Skeletal muscle tissue (tissue), 4 donors: Measurements from ENCODE around the gene MDM1. TPM values are rescaled to one million over a fixed set of nuclear protein-coding genes. Genes with fewer than 3 reads are reported as not detected.

Source experiments
- H3K27ac ChIP-seq: one replicate; pipeline ENCODE4 v1.7.0; 2013; ENCODE audit warnings: mild to moderate bottlenecking, low read depth, low read length, inconsistent platforms
- H3K27me3 ChIP-seq, 3 donors: one replicate each; pipeline ENCODE4 v1.7.0; 2013; ENCODE audit warnings: low read length in 3 of 3; ENCODE audit not compliant: control insufficient read depth in 3 of 3, insufficient read depth in 3 of 3
- H3K36me3 ChIP-seq, 3 donors: one replicate each; pipeline ENCODE4 v1.7.0; 2013; ENCODE audit warnings: low read length in 3 of 3; ENCODE audit not compliant: control insufficient read depth in 3 of 3, insufficient read depth in 3 of 3
- H3K4me1 ChIP-seq, 3 donors: one replicate each; pipeline ENCODE4 v1.7.0; 2013; ENCODE audit warnings: low read length in 3 of 3, mild to moderate bottlenecking in 3 of 3; ENCODE audit not compliant: control insufficient read depth in 3 of 3, insufficient read depth in 3 of 3
- H3K4me3 ChIP-seq, 3 donors: one replicate each; pipeline ENCODE4 v1.7.0; 2013; ENCODE audit warnings: low read length in 3 of 3
- H3K9ac ChIP-seq, 3 donors: one replicate each; pipeline ENCODE4 v1.7.0; 2013; ENCODE audit warnings: low read length in 3 of 3, mild to moderate bottlenecking in 3 of 3, moderate library complexity in 2 of 3, low read depth in 1 of 3
- H3K9me3 ChIP-seq, 3 donors: one replicate each; pipeline ENCODE4 v1.7.0; 2013; ENCODE audit warnings: low read length in 3 of 3; ENCODE audit not compliant: control insufficient read depth in 3 of 3
- total RNA-seq: library from RNA; depleted of rRNA; stranded (reverse); fragments of >200 nt; gene quantifications from one replicate; pipeline ENCODE4 v1.2.3, GENCODE V29; 2014
- donor health status: Osteomylitis.

Gene MDM1
- total RNA-seq, 1 donor from 2014 or later: 8.9 TPM

DNA sequence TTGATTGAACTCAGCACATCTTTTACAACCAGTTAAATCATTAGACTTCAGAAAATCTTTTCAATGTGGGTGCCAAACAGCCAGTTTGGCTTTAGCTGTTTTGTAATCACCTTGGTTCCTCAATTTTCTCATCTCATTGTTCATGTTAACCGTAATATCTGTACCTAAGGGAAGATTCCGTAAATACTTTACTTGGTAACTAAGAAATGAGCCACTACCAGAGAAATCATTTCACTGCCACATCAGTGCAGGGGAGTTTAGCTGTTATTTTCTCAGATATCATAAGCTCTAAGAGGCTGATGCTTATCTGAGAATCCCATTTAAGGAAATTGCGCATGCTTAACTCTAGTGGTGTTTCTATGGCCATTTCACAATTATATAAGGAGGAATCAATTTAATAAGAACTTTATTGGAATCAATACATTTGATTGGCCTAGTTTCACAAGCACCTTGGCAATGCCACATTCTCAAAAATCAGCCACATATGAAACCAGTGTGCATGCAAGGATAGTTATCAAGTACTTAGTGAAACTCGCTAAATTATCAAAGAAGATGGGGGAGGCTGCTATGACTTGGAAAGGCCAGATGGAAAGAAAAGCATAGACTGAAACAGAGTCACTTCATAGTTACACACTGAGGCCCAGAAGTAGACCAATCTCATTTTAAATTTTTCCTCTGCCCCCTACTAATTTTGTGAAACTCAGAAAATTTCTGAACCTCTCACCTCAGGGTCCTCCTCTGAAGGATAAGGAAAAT, 50.7 kb downstream of the MDM1 start:
- no peaks in the 10 kb centered on the region for H3K9me3 ChIP-seq
- no peaks in the 10 kb centered on the region for H3K36me3 ChIP-seq
- H3K4me3 ChIP-seq: no peak overlapping the region
- no peaks in the 10 kb centered on the region for H3K27me3 ChIP-seq
- H3K27ac ChIP-seq: no peak overlapping the region
- H3K9ac ChIP-seq: no peak overlapping the region
- H3K4me1 ChIP-seq: no peaks in the 10 kb centered on the region

DNA sequence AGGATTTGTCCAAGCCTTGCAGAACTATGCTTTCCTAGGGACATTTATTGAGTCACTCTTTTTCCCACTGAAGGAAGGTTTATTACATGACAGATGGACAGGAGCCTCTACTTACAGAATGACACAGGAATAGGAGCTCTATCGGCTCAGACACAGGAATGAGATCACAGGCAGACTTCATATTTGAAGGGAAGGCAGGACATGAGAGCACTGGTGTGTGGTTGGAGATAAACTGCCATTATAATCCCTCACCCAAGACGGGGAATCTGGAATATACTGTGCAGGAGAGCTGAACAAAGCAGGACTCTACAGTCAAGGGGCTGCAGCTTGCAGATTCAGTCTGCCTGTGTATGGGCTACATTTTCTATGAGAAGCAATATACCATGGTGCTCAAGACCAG, 51.9 kb downstream of the MDM1 start:
- H3K4me3 ChIP-seq: no peak overlapping the region
- no peak overlapping the region for H3K9ac ChIP-seq
- no peak overlapping the region for H3K27ac ChIP-seq
- H3K36me3 ChIP-seq: no peaks in the 10 kb centered on the region
- no peaks in the 10 kb centered on the region for H3K27me3 ChIP-seq
- H3K4me1 ChIP-seq: no peaks in the 10 kb centered on the region
- no peaks in the 10 kb centered on the region for H3K9me3 ChIP-seq

DNA sequence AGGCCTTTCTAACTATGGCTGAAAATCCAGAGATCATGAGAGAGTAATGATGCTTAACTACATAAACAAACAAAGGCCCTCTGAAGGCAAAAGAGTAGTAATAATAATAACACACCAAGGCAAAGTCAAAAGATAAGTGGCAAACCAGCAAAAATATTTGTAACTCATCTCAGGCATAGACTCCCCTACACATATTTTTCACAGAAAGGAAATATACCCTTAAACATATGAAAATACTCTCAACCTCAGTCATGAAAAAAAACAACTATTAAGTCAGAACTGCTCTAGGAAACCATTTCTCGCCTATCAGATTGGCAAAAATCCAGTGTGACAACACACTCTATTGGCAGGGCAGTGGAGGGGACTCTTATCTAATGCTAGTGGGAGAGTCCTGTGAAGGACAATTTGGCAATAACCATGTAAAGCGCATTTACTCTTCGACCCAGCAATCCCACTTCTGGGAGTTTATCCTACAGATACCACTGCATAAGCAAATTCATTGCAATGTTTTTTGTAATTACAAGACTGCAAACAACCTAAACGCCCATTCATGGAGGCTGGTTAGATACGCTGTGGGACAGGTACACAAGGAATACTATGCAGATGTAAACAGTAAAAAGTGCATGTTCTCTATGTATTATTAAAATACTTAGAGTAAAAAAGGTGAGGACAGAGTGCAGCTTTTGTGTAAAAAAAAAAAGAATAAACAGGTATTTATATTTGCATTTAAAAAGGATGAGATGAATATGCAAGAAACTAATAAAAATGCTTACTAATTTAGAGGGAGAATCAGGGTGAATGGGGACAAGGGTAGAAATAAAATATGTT, 52.7 kb downstream of the MDM1 start:
- no peak overlapping the region for H3K27ac ChIP-seq
- no peaks in the 10 kb centered on the region for H3K27me3 ChIP-seq
- H3K9me3 ChIP-seq: no peaks in the 10 kb centered on the region
- no peak overlapping the region for H3K9ac ChIP-seq
- no peaks in the 10 kb centered on the region for H3K4me1 ChIP-seq
- H3K36me3 ChIP-seq: no peaks in the 10 kb centered on the region
- no peak overlapping the region for H3K4me3 ChIP-seq

DNA sequence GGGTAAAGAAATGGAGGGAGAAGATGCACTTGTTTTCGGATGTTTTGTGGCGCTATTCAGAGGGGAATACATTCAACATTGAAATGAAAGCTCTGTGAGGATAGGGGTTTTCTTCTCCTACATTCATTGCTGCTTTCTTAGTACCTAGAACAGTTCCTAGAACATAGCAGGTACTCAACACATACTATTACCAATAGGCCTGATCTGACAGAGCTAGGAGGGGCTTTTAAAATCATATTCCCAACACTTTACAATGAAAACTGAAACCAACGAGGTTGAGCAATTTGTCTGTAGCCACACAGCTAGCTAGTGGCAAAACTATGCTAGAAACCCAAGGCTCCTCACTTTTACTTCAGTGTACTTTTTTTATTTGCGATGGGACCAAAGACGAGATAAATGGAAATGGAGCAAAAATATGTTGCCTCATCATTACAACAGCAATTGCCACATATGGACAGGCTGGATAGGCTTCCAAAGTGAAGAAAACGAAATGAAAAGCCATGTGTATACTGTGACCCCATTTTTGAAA, 55.7 kb downstream of the MDM1 start:
- H3K9ac ChIP-seq: no peak overlapping the region
- no peaks in the 10 kb centered on the region for H3K36me3 ChIP-seq
- H3K4me1 ChIP-seq: no peaks in the 10 kb centered on the region
- H3K4me3 ChIP-seq: no peak overlapping the region
- H3K9me3 ChIP-seq: no peaks in the 10 kb centered on the region
- no peak overlapping the region for H3K27ac ChIP-seq
- no peaks in the 10 kb centered on the region for H3K27me3 ChIP-seq

DNA sequence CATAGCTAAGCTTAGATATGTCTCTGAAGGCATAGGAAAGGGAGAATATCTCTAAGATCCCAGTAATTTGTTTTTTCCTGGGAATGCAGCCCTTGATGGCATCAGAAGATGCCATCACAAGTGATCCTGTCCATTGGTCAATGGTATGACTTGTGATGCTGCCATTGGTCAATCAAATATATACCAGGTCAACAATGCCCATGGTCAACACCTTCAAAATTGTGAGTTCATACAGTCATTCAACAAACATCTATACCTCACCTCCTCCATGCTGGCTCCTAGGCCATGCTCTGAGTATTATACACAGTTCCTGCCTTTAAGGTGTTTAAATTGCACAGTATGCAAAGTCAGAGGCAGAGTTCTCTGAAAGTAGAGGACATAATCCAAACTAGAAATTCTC, 59.4 kb downstream of the MDM1 start:
- Histone ChIP-seq H3K4me3 (no peak overlapping the region), H3K27me3 (no peaks in the 10 kb centered on the region), H3K9ac (no peak overlapping the region), H3K9me3 (no peaks in the 10 kb centered on the region), H3K4me1 (no peaks in the 10 kb centered on the region), H3K36me3 (no peaks in the 10 kb centered on the region), H3K27ac (no peak overlapping the region)

DNA sequence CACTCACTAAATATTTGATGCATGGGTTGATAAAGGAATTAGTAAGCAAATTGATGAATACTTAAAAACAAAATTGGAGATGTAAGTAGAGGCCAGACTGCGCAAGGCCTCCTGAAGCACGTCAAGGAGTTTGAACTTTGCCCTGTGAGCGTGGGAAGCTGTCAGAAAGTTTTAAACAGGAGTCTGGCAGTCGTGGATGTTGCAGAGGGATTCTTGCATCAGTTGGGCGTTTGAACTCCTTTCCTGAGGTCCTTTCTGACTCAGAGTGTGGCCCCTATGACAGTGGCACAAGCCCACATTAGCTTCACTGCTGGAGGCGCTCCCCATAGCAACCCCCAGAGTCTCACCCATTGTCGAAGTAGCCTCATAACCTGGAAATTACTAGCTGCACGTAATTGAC, 60.8 kb downstream of the MDM1 start:
- no peaks in the 10 kb centered on the region for H3K4me1 ChIP-seq
- H3K27ac ChIP-seq: no peak overlapping the region
- H3K9me3 ChIP-seq: no peaks in the 10 kb centered on the region
- no peaks in the 10 kb centered on the region for H3K36me3 ChIP-seq
- H3K4me3 ChIP-seq: no peak overlapping the region
- H3K27me3 ChIP-seq: no peaks in the 10 kb centered on the region
- H3K9ac ChIP-seq: no peak overlapping the region

GRCh38 chr12:68270358-68270757, 61.8 kb downstream of the MDM1 start:
- H3K9me3 ChIP-seq: no peaks in the 10 kb centered on the region
- no peaks in the 10 kb centered on the region for H3K27me3 ChIP-seq
- H3K4me3 ChIP-seq: no peak overlapping the region
- no peaks in the 10 kb centered on the region for H3K4me1 ChIP-seq
- no peak overlapping the region for H3K27ac ChIP-seq
- no peaks in the 10 kb centered on the region for H3K36me3 ChIP-seq
- H3K9ac ChIP-seq: no peak overlapping the region

- H3K4me1 ChIP-seq: no peaks in the 10 kb centered on the region
- H3K9ac ChIP-seq: no peak overlapping the region
- H3K4me3 ChIP-seq: no peak overlapping the region
- H3K27me3 ChIP-seq: no peaks in the 10 kb centered on the region
- H3K36me3 ChIP-seq: no peaks in the 10 kb centered on the region
- H3K9me3 ChIP-seq: no peaks in the 10 kb centered on the region
- no peak overlapping the region for H3K27ac ChIP-seq
Observed at GRCh38 chr12:68269779-68270178, 62.4 kb downstream of the MDM1 start.

DNA sequence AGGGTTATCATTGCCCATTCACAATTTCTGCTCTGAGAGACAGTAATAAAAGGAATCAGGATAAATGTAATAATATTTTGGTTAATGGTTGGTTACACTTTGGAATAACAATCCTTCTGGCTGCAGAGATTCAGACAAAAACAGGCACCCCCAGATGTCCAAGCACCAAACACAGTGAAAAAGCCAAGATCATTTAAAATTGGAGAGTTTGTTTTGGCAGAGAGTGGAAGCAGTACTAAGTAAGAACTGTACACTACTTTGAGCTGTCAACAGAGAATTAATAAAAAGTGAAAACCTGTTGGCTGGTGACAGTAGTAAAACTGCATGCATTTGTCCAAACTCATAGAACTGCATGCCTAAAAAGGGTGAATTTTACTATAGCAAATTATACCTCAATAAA, 63.2 kb downstream of the MDM1 start:
- Histone ChIP-seq H3K9me3 (no peaks in the 10 kb centered on the region), H3K27me3 (no peaks in the 10 kb centered on the region), H3K4me1 (no peaks in the 10 kb centered on the region), H3K4me3 (no peak overlapping the region), H3K9ac (no peak overlapping the region), H3K27ac (no peak overlapping the region), H3K36me3 (no peaks in the 10 kb centered on the region)

- H3K9ac ChIP-seq: no peak overlapping the region
- H3K9me3 ChIP-seq: no peaks in the 10 kb centered on the region
- no peak overlapping the region for H3K4me3 ChIP-seq
- no peaks in the 10 kb centered on the region for H3K27me3 ChIP-seq
- H3K4me1 ChIP-seq: no peaks in the 10 kb centered on the region
- H3K36me3 ChIP-seq: no peaks in the 10 kb centered on the region
- no peak overlapping the region for H3K27ac ChIP-seq
Observed at GRCh38 chr12:68267892-68268396, 64.2 kb downstream of the MDM1 start.
